Heart left ventricle (tissue), 16 donors: Measurements from ENCODE around the gene ETV6. TPM values are rescaled to one million over a fixed set of nuclear protein-coding genes. Genes with fewer than 3 reads are reported as not detected.
"Not testable (repeated sequence)": the region's sequence is repeated elsewhere in the genome, so short reads cannot be mapped to it uniquely, and the experiment has no call there.

Source experiments
- ATAC-seq, 4 donors: fragments of 200-7000 bp; cut with Tn5 transposase; one replicate each; pipeline ENCODE4 v1.9.1; 2020 to 2022; ENCODE audit warnings: moderate library complexity in 4 of 4, mild to moderate bottlenecking in 3 of 4, moderate number of reproducible peaks in 1 of 4
- DNase-seq, 5 donors: peaks; one replicate each; pipeline ENCODE4 v3.0.0-alpha.2; 2020
- H3K27ac ChIP-seq, 12 donors: fragments of 200-600 bp; sonication (generic) in 4 of 12; one replicate each; pipeline versions ENCODE4 v1.5.0 to v1.8.0; 2016 to 2022; ENCODE audit warnings: mild to moderate bottlenecking in 2 of 12
- H3K27me3 ChIP-seq, 9 donors: fragments of 200-600 bp; sonication (generic) in 2 of 9; one replicate each; pipeline versions ENCODE4 v1.5.1 to v1.8.0; 2016 to 2022; ENCODE audit warnings: mild to moderate bottlenecking in 3 of 9
- H3K36me3 ChIP-seq, 9 donors: fragments of 200-600 bp; sonication (generic) in 2 of 9; one replicate each; pipeline versions ENCODE4 v1.5.0 to v1.8.0; 2018 to 2022; ENCODE audit warnings: mild to moderate bottlenecking in 2 of 9
- H3K4me1 ChIP-seq, 12 donors: fragments of 200-600 bp; sonication (generic) in 4 of 12; one replicate each; pipeline versions ENCODE4 v1.5.0 to v1.8.0; 2016 to 2022; ENCODE audit warnings: mild to moderate bottlenecking in 3 of 12
- H3K4me3 ChIP-seq, 12 donors: fragments of 200-600 bp; sonication (generic) in 4 of 12; one replicate each; pipeline versions ENCODE4 v1.5.0 to v1.8.0; 2017 to 2022; ENCODE audit warnings: mild to moderate bottlenecking in 9 of 12, moderate library complexity in 4 of 12
- H3K9me3 ChIP-seq, 12 donors: fragments of 200-600 bp; sonication (generic) in 4 of 12; one replicate each; pipeline versions ENCODE4 v1.5.0 to v1.8.0; 2016 to 2022; ENCODE audit warnings: mild to moderate bottlenecking in 1 of 12
- POLR2A ChIP-seq, 2 donors: fragments of 450-650 bp; IDR thresholded peaks; one replicate each; pipeline ENCODE4 v1.6.1; 2017; ENCODE audit warnings: antibody characterized with exemption in 2 of 2, mild to moderate bottlenecking in 2 of 2, moderate library complexity in 2 of 2
- whole genome bisulfite sequencing, 4 donors: extraction: QIAGEN DNeasy Blood & Tissue Kit in 2 of 4; methylation state at CpG; one replicate each; pipeline versions ENCODE4 v1.1.5 to v1.1.7; 2013 to 2018; 5-methylcytosine and 5-hydroxymethylcytosine counted together
- intact Hi-C, 10 donors: fragments of 100-400 bp; cut with DNase I; formaldehyde crosslinking; loops; one replicate each; pipeline versions ENCODE4 v1.11.1 to v1.14.2; 2022
- polyA plus RNA-seq, 2 donors: library from polyadenylated mRNA; stranded (reverse); fragments of 200-250 nt; gene quantifications; one replicate each; pipeline ENCODE4 v1.2.3, GENCODE V29; 2013
- total RNA-seq, 9 donors: library from RNA; depleted of rRNA in 2 of 9; stranded (reverse); fragments of >200 nt in 2 of 9; fragmentation: NEBNext Ultra II Directional in 3 of 9; extraction: Animal tissue kit (Norgen Biotek cat#: 25700) in 3 of 9; gene quantifications; one replicate each; pipeline versions ENCODE4 v1.1.0 to v1.2.4, GENCODE V29; 2016 to 2023
- TF ChIP-seq, protein P1 (sequence below), 12 donors: fragments of 200-600 bp; sonication (generic) in 4 of 12; IDR thresholded peaks; one replicate each; pipeline versions ENCODE4 v1.5.0 to v1.8.0; 2018 to 2022; ENCODE audit warnings: antibody characterized with exemption in 12 of 12, mild to moderate bottlenecking in 5 of 12
- donor health status: ischemic (EF 13 %, LVEDD 7.1; RV severe dilation, severe dysfunction).
- donor health status: healthy with polysubstance abuse.
- donor health status: DM: no; HTN: yes; CAD: no.
- donor health status: DM: no; HTN: no; CAD: no.
- donor health status: ischemic (EF 25% LVEDD 6.9; RV normal size, moderate dysfunction).
- donor health status: ischemic (EF 25% LVEDD 5.7; RV mildly dilated, moderate dysfunction).
- donor health status: healthy.
- donor health status: DM: yes; HTN: yes; CAD: no.
- donor health status: ischemic (EF 35%, LVEDD 5.7; RV mildly dilated, moderate dysfunction).
- donor health status: nonischemic (EF 11% LVEDD 7.7; RV severe dilation, severe dysfunction).
- donor health status: DM: yes; HTN: yes; CAD: no.
- donor health status: PGD.
- donor health status: ischemic (EF 29% LVEDD 5.4; RV normal size, mild dysfunction).
- donor health status: nonischemic (EF 23%, LVEDD 6.1; RV moderate dilation, normal function).

Gene ETV6
- total and polyA plus RNA-seq, 11 donors, result 3.9 to 37.3 (median 12.4) TPM

DNA sequence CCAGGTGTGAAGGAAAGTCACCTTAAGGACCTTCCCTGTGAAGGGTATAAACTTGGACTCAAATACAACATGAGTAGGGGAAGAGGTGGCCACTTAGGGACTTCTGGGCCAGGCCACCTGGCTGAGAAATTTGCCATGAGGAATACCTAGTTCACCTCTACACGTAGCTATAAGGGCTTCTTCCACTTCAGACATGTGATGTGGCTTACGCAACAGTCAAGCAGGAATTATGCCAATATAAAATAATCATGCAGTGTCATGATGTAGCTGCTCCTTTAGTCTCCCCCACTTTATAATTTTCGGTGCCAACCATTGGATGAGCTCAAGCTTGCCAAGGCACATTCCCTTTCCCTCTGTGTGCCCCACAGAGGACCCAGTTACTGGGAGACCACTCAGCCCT, 254.7 kb downstream of the ETV6 start:
- intact Hi-C loops, result no loop called here
- no peak overlapping the region for H3K27ac ChIP-seq
- DNase-seq (no peak), ATAC-seq (no peak)
- H3K4me1 ChIP-seq, result no peaks in the 10 kb centered on the region
- H3K36me3 ChIP-seq, result no peaks in the 10 kb centered on the region
- no peak overlapping the region for H3K4me3 ChIP-seq
- no peaks in the 10 kb centered on the region for H3K27me3 ChIP-seq
- H3K9me3 ChIP-seq, result peaks cover 0 to 25% (median 14%) of the 10 kb centered on the region in 12 donors
- 85 to 90% (median 88%) methylated on average over 3 of the region's 3 CpGs for WGBS, 4 donors
- TF ChIP-seq, protein P1, sequence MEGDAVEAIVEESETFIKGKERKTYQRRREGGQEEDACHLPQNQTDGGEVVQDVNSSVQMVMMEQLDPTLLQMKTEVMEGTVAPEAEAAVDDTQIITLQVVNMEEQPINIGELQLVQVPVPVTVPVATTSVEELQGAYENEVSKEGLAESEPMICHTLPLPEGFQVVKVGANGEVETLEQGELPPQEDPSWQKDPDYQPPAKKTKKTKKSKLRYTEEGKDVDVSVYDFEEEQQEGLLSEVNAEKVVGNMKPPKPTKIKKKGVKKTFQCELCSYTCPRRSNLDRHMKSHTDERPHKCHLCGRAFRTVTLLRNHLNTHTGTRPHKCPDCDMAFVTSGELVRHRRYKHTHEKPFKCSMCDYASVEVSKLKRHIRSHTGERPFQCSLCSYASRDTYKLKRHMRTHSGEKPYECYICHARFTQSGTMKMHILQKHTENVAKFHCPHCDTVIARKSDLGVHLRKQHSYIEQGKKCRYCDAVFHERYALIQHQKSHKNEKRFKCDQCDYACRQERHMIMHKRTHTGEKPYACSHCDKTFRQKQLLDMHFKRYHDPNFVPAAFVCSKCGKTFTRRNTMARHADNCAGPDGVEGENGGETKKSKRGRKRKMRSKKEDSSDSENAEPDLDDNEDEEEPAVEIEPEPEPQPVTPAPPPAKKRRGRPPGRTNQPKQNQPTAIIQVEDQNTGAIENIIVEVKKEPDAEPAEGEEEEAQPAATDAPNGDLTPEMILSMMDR (IDR thresholded peaks at IDR 0.05), result no peak
- no peak for TF ChIP-seq POLR2A (IDR thresholded peaks at IDR 0.05)

DNA sequence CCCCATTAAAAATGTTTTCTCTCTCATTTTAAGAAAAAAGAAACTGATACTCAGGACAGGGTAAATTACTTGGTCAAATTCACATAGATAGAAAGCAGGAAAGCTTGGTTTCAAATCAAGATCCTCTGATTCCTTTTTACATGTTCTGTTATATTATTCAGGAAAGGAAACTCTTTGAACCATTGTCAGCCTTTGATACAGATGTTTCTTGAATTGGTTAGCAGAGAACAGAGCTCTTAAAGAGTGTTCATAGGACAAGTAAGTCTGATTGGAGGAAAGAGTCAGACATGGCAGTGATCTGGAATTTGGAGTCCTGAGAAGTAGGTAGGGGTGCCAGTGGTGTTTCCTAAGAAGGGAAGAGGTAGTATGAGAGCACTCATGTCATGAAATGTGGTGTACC, 256.1 kb downstream of the ETV6 start:
- Histone ChIP-seq H3K4me3 (no peak overlapping the region), H3K27me3 (no peaks in the 10 kb centered on the region), H3K9me3 (peaks cover 0 to 27% (median 14%) of the 10 kb centered on the region in 12 donors), H3K4me1 (no peaks in the 10 kb centered on the region), H3K36me3 (no peaks in the 10 kb centered on the region), H3K27ac (no peak overlapping the region)
- intact Hi-C loops, result no loop called here
- DNase-seq (no peak), ATAC-seq (no peak)
- TF ChIP-seq, protein P1 (IDR thresholded peaks at IDR 0.05), result no peak
- no peak for TF ChIP-seq POLR2A (IDR thresholded peaks at IDR 0.05)

DNA sequence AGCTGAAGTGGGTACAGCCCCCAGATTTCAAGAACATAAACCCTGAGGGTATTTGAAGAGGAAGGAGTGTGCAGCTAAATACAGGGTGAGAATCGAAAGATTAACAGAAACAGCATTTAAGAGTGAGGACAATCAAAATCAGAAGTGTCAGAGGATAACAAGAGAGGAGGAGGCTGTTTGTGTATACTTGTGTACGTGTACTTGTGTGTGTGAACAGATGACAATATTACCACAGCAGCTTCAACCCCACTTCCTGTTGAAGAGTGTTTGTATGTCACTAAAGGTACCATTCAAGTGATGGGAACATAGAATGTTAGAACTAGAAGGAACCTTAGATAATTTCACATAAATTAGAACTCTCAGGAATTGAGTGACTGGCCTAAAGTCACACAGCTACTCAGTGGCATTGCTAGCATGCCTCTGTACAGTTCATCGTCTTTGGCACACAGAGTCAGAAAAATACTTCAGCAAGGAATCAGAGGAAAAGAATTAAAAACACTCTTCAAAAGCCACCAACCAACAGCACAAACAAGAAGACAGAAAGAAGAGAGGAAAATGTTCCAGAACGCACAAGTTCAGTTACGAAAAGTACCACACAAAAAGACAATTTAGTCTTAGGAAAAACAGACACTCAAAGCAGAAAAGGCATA, 256.9 kb downstream of the ETV6 start:
- DNase-seq (no peak), ATAC-seq (no peak)
- WGBS, 4 donors, result 83 to 89% (median 87%) methylated on average over 5 of the region's 5 CpGs
- H3K27ac ChIP-seq, result no peak overlapping the region
- H3K4me3 ChIP-seq, result no peak overlapping the region
- intact Hi-C loops, result no loop called here
- no peaks in the 10 kb centered on the region for H3K4me1 ChIP-seq
- no peak for TF ChIP-seq POLR2A (IDR thresholded peaks at IDR 0.05)
- TF ChIP-seq, protein P1 (IDR thresholded peaks at IDR 0.05), result no peak
- H3K27me3 ChIP-seq, result no peaks in the 10 kb centered on the region
- no peaks in the 10 kb centered on the region for H3K36me3 ChIP-seq
- H3K9me3 ChIP-seq, result peaks cover 0 to 27% (median 14%) of the 10 kb centered on the region in 12 donors

DNA sequence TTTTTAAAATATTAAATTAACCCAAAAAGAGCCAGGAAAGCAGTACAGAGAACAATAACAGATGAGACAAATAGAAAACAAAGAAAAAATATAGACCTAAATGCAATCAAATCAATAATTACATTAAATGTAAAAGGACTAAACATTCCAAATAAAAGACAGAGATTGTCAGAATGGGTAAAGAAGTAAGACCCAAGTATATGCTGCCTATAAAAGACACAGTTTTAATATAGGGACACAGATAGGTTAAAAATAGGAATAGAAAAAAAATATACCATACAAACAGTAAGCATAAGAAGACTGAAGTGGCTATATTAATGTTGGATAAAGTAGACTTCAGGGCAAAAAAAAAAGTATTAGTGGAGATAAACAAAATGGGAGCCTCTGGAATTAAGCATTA, 258.2 kb downstream of the ETV6 start:
- Histone ChIP-seq H3K9me3 (peaks cover 0 to 27% (median 14%) of the 10 kb centered on the region in 12 donors), H3K36me3 (no peaks in the 10 kb centered on the region), H3K27ac (no peak overlapping the region), H3K4me3 (no peak overlapping the region), H3K27me3 (no peaks in the 10 kb centered on the region), H3K4me1 (no peaks in the 10 kb centered on the region)
- TF ChIP-seq, protein P1 (IDR thresholded peaks at IDR 0.05), result no peak
- TF ChIP-seq POLR2A (IDR thresholded peaks at IDR 0.05), result no peak
- intact Hi-C loops, result no loop called here
- DNase-seq (no peak), ATAC-seq (no peak)

DNA sequence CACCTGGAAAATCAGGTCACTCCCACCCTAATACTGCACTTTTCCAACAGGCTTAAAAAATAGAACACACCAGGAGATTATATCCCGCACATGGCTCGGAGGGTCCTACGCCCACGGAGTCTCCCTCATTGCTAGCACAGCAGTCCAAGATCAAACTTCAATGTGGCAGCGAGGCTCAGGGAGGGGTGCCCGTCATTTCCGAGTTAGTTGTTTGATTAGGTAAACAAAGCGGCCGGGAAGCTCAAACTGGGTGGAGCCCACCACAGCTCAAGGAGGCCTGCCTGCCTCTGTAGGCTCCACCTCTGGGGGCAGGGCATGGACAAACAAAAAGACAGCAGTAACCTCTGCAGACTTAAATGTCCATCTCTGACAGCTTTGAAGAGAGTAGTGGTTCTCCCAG, 259.9 kb downstream of the ETV6 start:
- H3K4me3 ChIP-seq, H3K4me1 ChIP-seq, ATAC-seq, intact Hi-C loops, H3K27ac ChIP-seq, H3K27me3 ChIP-seq, DNase-seq, H3K36me3 ChIP-seq: not testable (repeated sequence)
- H3K9me3 ChIP-seq, result peaks cover 0 to 27% (median 14%) of the 10 kb centered on the region in 12 donors
- 83 to 90% (median 88%) methylated on average over 9 of the region's 9 CpGs for WGBS, 4 donors
